Astrocyte of the cerebellum (primary cell): ENCODE data around the gene SLC39A11.
"Not testable (repeated sequence)": the region's sequence is repeated elsewhere in the genome, so short reads cannot be mapped to it uniquely, and the experiment has no call there.

ENCODE experiments used
- DNase-seq: peaks from one replicate; pipeline ENCODE4 v3.0.0-alpha.2; 2011; ENCODE audit warnings: low read depth
- H3K4me3 ChIP-seq: 2 replicates; pipeline ENCODE4 v1.5.1; 2011; ENCODE audit warnings: mild to moderate bottlenecking, low read depth, low read length, moderate library complexity
- in situ Hi-C: cut with HindIII; loops from 2 replicates; pipeline ENCODE4 v1.10.0; 2017; ENCODE audit warnings: low sequenced_read_pairs
- TF ChIP-seq, protein P1 (sequence below): IDR thresholded peaks from 2 replicates; pipeline ENCODE4 v1.5.1; 2012; ENCODE audit warnings: low read length, low read depth, moderate library complexity, mild to moderate bottlenecking; ENCODE audit errors: missing control alignments

The SLC39A11 gene

DNA sequence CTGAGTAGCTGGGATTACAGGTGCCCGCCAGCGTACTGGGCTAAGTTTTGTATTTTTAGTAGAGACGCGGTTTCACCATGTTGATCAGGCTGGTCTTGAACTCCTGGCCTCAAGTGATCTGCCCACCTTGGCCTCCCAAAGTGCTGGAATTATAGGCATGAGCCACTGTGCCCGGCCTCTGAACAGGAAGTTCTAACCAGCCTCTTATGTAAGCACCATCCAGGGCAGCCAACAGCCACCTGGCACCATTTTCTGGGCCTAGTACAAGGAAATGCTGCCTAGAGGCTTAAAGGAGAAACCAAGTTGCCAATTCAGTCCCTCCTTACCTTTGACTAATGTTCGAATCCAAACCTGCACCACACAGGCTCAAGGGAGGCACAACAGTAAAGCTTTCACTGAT, 8.5 kb upstream of the SLC39A11 start:
- in situ Hi-C loops, result no loop called here
- no peak overlapping the region for H3K4me3 ChIP-seq
- DNase-seq, result no peak
- TF ChIP-seq, protein P1, sequence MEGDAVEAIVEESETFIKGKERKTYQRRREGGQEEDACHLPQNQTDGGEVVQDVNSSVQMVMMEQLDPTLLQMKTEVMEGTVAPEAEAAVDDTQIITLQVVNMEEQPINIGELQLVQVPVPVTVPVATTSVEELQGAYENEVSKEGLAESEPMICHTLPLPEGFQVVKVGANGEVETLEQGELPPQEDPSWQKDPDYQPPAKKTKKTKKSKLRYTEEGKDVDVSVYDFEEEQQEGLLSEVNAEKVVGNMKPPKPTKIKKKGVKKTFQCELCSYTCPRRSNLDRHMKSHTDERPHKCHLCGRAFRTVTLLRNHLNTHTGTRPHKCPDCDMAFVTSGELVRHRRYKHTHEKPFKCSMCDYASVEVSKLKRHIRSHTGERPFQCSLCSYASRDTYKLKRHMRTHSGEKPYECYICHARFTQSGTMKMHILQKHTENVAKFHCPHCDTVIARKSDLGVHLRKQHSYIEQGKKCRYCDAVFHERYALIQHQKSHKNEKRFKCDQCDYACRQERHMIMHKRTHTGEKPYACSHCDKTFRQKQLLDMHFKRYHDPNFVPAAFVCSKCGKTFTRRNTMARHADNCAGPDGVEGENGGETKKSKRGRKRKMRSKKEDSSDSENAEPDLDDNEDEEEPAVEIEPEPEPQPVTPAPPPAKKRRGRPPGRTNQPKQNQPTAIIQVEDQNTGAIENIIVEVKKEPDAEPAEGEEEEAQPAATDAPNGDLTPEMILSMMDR, result no peak

GRCh38 chr17:73100363-73100762, 7.9 kb upstream of the SLC39A11 start:
- no peak for DNase-seq
- TF ChIP-seq, protein P1, result no peak
- in situ Hi-C loops, result no loop called here
- H3K4me3 ChIP-seq, result no peak overlapping the region

DNA sequence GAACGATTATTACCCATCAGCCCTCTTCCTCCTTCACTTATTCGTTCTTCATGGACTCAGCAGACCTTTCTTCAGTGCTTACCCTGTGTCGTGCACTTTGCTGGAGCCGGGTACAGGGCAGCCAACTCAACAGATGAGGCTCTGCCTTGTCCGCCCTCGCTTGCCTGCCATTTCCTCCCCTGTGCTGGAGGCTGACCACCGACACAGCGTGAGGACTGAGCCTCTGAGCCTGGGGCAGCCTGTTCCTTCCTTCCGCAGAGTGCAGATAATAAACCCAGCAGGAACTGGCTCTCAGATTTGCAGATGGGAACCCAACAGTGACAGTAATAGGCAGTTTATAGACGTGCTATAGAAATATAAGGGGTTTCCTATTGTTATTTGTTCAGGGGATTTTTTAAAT, 7.0 kb upstream of the SLC39A11 start:
- DNase-seq, result no peak
- no peak overlapping the region for H3K4me3 ChIP-seq
- TF ChIP-seq, protein P1, result no peak
- in situ Hi-C loops, result no loop called here

DNA sequence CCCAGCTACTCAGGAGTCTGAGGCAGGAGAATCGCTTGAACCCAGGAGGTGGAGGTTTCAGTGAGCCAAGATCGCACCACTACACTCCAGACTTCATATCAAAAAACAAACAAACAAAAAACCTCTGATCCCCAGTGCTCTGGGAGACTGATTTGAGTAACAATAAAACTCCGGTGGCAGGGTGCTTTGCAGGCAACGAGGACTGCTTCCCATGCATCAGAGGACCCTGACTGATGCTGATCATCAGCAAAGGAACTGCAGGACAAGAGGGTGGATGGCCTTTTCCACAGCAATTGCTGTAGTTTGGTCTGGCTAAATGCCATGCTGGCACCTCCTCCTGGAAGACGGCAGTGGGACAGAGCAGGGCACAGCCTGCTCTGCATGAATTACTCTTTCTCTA, 6.4 kb upstream of the SLC39A11 start:
- no peak for DNase-seq
- TF ChIP-seq, protein P1, result no peak
- in situ Hi-C loops, result no loop called here
- H3K4me3 ChIP-seq, result no peak overlapping the region

GRCh38 chr17:73097973-73098765, 5.7 kb upstream of the SLC39A11 start:
- DNase-seq, in situ Hi-C loops: not testable (repeated sequence)

DNA sequence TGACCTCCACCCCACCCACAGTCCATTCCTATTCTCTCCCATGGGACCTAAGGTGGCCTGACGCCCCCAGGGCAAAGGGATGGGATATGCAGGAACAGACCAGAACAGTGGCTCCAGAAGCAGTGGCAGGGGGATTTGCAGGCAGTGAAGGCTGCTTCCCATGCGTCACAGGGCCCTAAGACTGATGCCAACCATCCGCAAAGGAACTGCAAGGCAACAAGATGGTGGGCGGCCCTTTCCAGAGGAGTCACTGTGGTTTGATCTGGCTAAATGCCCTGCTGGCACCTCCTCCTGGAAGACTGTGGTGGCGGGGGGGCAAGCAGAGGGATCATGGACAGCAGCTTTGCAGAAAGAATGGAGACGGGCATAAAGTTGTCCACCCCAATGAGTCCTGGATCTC, 4.4 kb upstream of the SLC39A11 start:
- no peak overlapping the region for H3K4me3 ChIP-seq
- in situ Hi-C loops, result no loop called here
- DNase-seq, result no peak
- TF ChIP-seq, protein P1, result no peak

More at GRCh38 chr17:73097973-73098765, 5.7 kb upstream of the SLC39A11 start:
- H3K4me3 ChIP-seq, result not testable (repeated sequence)

GRCh38 chr17:73096211-73096610, 3.7 kb upstream of the SLC39A11 start:
- in situ Hi-C loops, result no loop called here
- TF ChIP-seq, protein P1, result no peak
- no peak overlapping the region for H3K4me3 ChIP-seq
- DNase-seq, result no peak
